Lung (tissue), 12 donors: ENCODE data around the gene CDK7. TPM values are rescaled to one million over a fixed set of nuclear protein-coding genes. Genes with fewer than 3 reads are reported as not detected.

Experiments
- ATAC-seq: fragments of 200-7000 bp; cut with Tn5 transposase; one replicate; pipeline ENCODE4 v1.9.1; 2020; ENCODE audit warnings: moderate number of reproducible peaks; ENCODE audit not compliant: insufficient read depth, low FRiP score
- DNase-seq, 3 donors: peaks; one replicate each; pipeline ENCODE4 v3.0.0-alpha.2; 2013 to 2017
- H3K27ac ChIP-seq, 2 donors: one replicate each; pipeline ENCODE4 v1.5.1; 2013; ENCODE audit warnings: mild to moderate bottlenecking in 2 of 2, moderate library complexity in 2 of 2, control low read depth in 1 of 2, inconsistent platforms in 1 of 2, low read depth in 1 of 2, low read length in 1 of 2
- H3K27me3 ChIP-seq, 3 donors: one replicate each; pipeline ENCODE4 v1.5.1; 2013; ENCODE audit warnings: low read length in 2 of 3; ENCODE audit not compliant: control insufficient read depth in 3 of 3, insufficient read depth in 3 of 3
- H3K36me3 ChIP-seq, 4 donors: one replicate each; pipeline ENCODE4 v1.5.1; 2013; ENCODE audit warnings: low read length in 4 of 4, mild to moderate bottlenecking in 1 of 4, moderate library complexity in 1 of 4; ENCODE audit not compliant: control insufficient read depth in 4 of 4, insufficient read depth in 4 of 4
- H3K4me1 ChIP-seq, 5 donors: one replicate each; pipeline ENCODE4 v1.5.1; 2013; ENCODE audit warnings: low read length in 5 of 5, mild to moderate bottlenecking in 2 of 5, moderate library complexity in 1 of 5; ENCODE audit not compliant: control insufficient read depth in 5 of 5, insufficient read depth in 5 of 5
- H3K4me3 ChIP-seq: one replicate; pipeline ENCODE4 v1.5.1; 2013; ENCODE audit warnings: mild to moderate bottlenecking, control low read depth, moderate library complexity
- H3K9ac ChIP-seq, 2 donors: one replicate each; pipeline ENCODE4 v1.5.1; 2013; ENCODE audit warnings: low read length in 2 of 2, control low read depth in 1 of 2; ENCODE audit not compliant: insufficient read depth in 1 of 2
- H3K9me3 ChIP-seq, 4 donors: one replicate each; pipeline ENCODE4 v1.5.1; 2013; ENCODE audit warnings: low read length in 3 of 4, mild to moderate bottlenecking in 1 of 4, moderate library complexity in 1 of 4; ENCODE audit not compliant: control insufficient read depth in 4 of 4, insufficient read depth in 3 of 4
- CTCF ChIP-seq: IDR thresholded peaks from 2 replicates; pipeline ENCODE4 v1.5.1; 2012; ENCODE audit warnings: mild to moderate bottlenecking; ENCODE audit errors: control extremely low read depth, extremely low read depth
- WGBS, 2 donors: extraction: QIAGEN DNeasy Blood & Tissue Kit; methylation state at CpG; one replicate each; pipeline ENCODE4 v1.1.7; 2013; 5-methylcytosine and 5-hydroxymethylcytosine counted together
- polyA plus RNA-seq, 2 donors: library from polyadenylated mRNA; stranded (reverse); fragments of 200-250 nt; gene quantifications; one replicate each; pipeline ENCODE4 v1.2.1, GENCODE V29; 2013
- total RNA-seq, 2 donors: library from RNA; depleted of rRNA in 1 of 2; stranded (reverse); fragments of >200 nt in 1 of 2; gene quantifications; one replicate each; pipeline ENCODE4 v1.2.1, GENCODE V29; 2014 to 2021
- donor health status: control.
- donor health status: control.
- donor health status: Bipolar disorder and iron deficiency.
- donor health status: healthy.
- donor health status: DM: yes; HTN: yes; CAD: no.

Gene CDK7
- total and polyA plus RNA-seq, 4 donors, result 21.9 to 53.2 (median 30.0) TPM

GRCh38 chr5:69261034-69261433, 26.3 kb downstream of the CDK7 start:
- H3K27ac ChIP-seq, result no peak overlapping the region
- no peaks in the 10 kb centered on the region for H3K27me3 ChIP-seq
- H3K9me3 ChIP-seq, result no peaks in the 10 kb centered on the region
- no peak for TF ChIP-seq CTCF
- H3K9ac ChIP-seq, result no peak overlapping the region
- H3K4me1 ChIP-seq, result no peaks in the 10 kb centered on the region
- peaks cover 16 to 29% (median 21%) of the 10 kb centered on the region in 4 donors for H3K36me3 ChIP-seq
- ATAC-seq (no peak), DNase-seq (no peak)
- no peak overlapping the region for H3K4me3 ChIP-seq
- WGBS, 2 donors, result 93 to 97% methylated on average over 1 of the region's 1 CpG

DNA sequence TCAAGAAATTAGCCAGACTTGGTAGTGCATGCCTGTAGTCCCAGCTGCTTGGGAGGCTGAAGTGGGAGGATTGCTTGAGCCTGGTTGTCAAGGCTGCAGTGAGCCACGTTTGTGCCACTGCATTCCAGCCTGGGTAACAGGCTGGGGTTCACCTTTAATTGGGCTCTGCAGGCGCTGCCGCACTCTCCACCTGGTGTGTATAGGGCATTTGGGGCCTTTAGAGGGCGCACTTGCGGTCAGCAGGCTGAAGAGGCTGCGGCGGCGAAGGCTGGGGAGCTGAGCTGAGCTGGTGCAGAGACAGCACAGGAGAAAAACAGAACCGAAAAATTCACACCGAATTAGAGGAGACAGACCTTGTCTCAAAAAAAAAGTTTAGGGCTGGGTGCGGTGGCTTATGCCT, 31.2 kb downstream of the CDK7 start:
- H3K36me3 ChIP-seq, result peaks cover 10 to 28% (median 15%) of the 10 kb centered on the region in 4 donors
- ATAC-seq (no peak), DNase-seq (no peak)
- 88 to 89% methylated on average over 11 of the region's 11 CpGs for WGBS, 2 donors
- H3K9me3 ChIP-seq, result no peaks in the 10 kb centered on the region
- TF ChIP-seq CTCF, result no peak
- H3K27ac ChIP-seq, result no peak overlapping the region
- no peaks in the 10 kb centered on the region for H3K27me3 ChIP-seq
- H3K4me3 ChIP-seq, result no peak overlapping the region
- no peak overlapping the region for H3K9ac ChIP-seq
- no peaks in the 10 kb centered on the region for H3K4me1 ChIP-seq

DNA sequence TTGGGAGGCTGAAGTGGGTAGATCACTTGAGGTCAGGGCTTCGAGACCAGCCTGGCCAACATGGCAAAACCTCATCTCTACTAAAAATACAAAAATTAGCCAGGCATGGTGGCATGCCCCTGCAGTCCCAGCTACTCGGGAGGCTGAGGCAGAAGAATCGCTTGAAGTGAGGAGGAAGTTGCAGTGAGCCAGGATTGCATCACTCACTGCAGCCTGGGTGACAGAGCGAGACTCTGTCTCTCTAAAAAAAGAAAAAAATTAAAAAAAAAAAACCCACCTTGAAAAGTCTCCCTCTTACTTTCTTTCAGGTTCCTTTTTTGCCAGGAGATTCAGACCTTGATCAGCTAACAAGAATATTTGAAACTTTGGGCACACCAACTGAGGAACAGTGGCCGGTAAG, 34.2 kb downstream of the CDK7 start:
- DNase-seq (no peak), ATAC-seq (no peak)
- 48 to 82% methylated on average over 5 of the region's 5 CpGs for WGBS, 2 donors
- TF ChIP-seq CTCF, result no peak
- no peaks in the 10 kb centered on the region for H3K27me3 ChIP-seq
- H3K36me3 ChIP-seq, result peaks cover 5 to 13% (median 10%) of the 10 kb centered on the region in 4 donors
- H3K4me1 ChIP-seq, result no peaks in the 10 kb centered on the region
- H3K9ac ChIP-seq, result no peak overlapping the region
- H3K27ac ChIP-seq, result no peak overlapping the region
- no peaks in the 10 kb centered on the region for H3K9me3 ChIP-seq
- no peak overlapping the region for H3K4me3 ChIP-seq

DNA sequence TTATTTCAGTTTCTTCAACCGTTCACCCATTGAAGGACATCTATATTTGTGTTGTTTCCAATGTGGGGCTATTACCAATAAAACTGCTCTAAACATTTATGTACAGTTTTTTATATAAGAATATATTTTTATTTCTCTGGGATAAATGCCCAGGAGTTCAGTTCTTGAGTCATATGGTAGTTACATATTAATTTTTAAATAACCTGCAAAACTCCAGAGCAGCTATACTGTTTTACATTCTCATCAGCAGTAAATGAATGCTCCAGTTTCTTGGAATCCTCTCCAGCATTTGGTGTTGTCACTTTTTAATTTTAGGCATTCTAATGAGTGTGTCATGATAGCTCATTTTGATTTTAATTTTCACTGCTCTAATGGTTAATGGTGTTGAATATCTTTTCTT, 36.2 kb downstream of the CDK7 start:
- no peak for ATAC-seq

More for the DNA sequence above, 36.2 kb downstream of the CDK7 start:
- 88 to 91% methylated on average over 1 of the region's 1 CpG for whole genome bisulfite sequencing, 2 donors
- peaks cover 5 to 15% (median 12%) of the 10 kb centered on the region in 4 donors for H3K36me3 ChIP-seq
- no peaks in the 10 kb centered on the region for H3K4me1 ChIP-seq
- H3K9me3 ChIP-seq, result no peaks in the 10 kb centered on the region
- no peaks in the 10 kb centered on the region for H3K27me3 ChIP-seq
- no peak overlapping the region for H3K9ac ChIP-seq
- no peak for TF ChIP-seq CTCF
- no peak for DNase-seq
- no peak overlapping the region for H3K4me3 ChIP-seq
- no peak overlapping the region for H3K27ac ChIP-seq
